GM12891 (cell line): ENCODE measurements around the gene ATXN1.

Experiments used
- DNase-seq: peaks from one replicate; pipeline ENCODE4 v3.0.0; 2011; ENCODE audit warnings: low spot score; ENCODE audit not compliant: insufficient read length
- FAIRE-seq: peaks from 2 replicates; lab custom pipeline; 2011; peaks lifted over from hg19 to GRCh38; lab: Jason Lieb, UNC
- PAX5 ChIP-seq: IDR thresholded peaks from 2 replicates; pipeline ENCODE4 v1.6.1; 2011; ENCODE audit warnings: low read length, moderate library complexity, mild to moderate bottlenecking; ENCODE audit not compliant: insufficient read depth, severe bottlenecking
- POLR2A ChIP-seq: IDR thresholded peaks from 2 replicates; pipeline ENCODE4 v1.6.1; 2011; ENCODE audit warnings: low read depth, low read length, control low read depth
- POLR2AphosphoS5 ChIP-seq: IDR thresholded peaks from 2 replicates; pipeline ENCODE4 v1.6.1; 2011; ENCODE audit warnings: low read depth, low read length, control low read depth
- POU2F2 ChIP-seq: IDR thresholded peaks from 2 replicates; pipeline ENCODE4 v1.6.1; 2011; ENCODE audit warnings: low read depth, mild to moderate bottlenecking, control low read depth, low read length, moderate library complexity
- SPI1 ChIP-seq: IDR thresholded peaks from 2 replicates; pipeline ENCODE4 v1.6.1; 2011; ENCODE audit warnings: low read depth, low read length, control low read depth
- TAF1 ChIP-seq: IDR thresholded peaks from 2 replicates; pipeline ENCODE4 v1.6.1; 2011; ENCODE audit warnings: low read depth, low read length, control low read depth

ATXN1 gene

DNA sequence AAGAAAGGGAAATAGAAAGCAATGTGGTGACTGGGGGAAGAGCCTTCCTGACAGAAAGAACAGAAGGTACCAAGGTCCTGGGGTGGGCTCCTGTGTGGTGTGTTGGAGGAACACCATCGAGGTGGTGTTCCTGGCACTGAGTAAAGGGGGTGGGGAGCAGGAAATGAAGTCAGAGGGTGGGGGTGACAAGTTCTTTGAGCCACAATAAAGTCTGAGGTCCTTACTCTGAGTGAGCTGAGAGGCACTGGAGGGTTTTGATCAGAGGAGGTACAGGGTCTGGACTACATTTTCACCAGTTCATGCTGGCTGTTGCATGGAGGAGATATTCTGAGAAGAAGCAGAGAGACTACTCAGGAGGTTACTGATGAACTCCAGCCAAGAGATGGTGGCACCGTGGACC lies 324.7 kb downstream of the ATXN1 start:
- TF ChIP-seq TAF1: no peak
- no peak for TF ChIP-seq POU2F2
- TF ChIP-seq SPI1: no peak
- TF ChIP-seq POLR2AphosphoS5: no peak
- TF ChIP-seq POLR2A: no peak
- no peak for TF ChIP-seq PAX5
- FAIRE-seq (no peak), DNase-seq (no peak)

DNA sequence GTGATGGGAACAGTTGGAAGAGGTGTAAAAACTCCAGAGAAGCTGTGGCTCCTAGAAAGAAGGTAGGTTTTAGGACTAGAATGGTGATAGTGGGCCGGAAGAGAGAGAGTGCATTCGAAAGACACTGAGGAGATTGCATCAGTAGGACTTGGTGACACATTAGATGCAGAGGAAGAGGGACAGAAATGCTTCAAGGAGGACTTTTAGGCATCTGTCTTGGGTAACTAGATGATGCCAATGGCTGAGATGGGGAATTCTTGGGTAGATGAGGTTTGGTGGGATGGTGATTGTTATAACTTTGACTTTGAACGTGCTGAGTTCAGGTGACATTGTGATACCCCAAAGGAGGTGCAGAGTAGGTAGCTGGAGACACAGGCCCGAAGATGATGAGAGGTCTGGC lies 326.4 kb downstream of the ATXN1 start:
- DNase-seq: no peak
- no peak for TF ChIP-seq PAX5
- no peak for TF ChIP-seq POLR2A
- TF ChIP-seq SPI1: no peak
- TF ChIP-seq TAF1: no peak
- no peak for TF ChIP-seq POLR2AphosphoS5
- no peak for TF ChIP-seq POU2F2
- FAIRE-seq: no peak

DNA sequence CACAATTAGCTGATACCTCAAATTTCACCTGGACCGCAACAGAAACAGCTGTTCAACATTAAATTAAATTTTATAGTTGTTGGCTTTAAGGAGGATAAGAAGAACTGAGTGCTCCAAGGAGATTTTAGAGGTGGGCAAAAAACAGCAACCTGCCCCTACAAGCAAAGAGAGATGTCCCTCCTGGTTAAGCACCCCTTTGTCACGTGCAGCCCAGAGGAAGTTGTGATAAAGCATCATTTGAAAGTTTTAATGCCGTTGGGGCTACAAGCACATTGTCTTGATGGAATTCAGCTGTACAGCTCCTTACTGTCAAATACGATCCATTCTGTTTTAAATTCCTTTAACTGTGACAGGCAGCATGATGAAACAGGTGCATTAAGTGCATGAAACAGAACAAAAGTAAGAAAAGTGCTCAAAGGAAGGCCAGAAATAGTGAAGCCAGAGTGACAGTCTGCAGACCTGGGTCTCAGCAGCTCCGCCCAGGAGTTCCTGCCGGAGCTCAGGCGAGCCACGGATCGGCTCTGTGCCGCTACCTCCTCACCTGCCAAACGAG lies 327.8 kb downstream of the ATXN1 start:
- DNase-seq (no peak), FAIRE-seq (no peak)
- TF ChIP-seq SPI1 (no peak), TAF1 (no peak), POU2F2 (no peak), PAX5 (no peak), POLR2A (no peak)

DNA sequence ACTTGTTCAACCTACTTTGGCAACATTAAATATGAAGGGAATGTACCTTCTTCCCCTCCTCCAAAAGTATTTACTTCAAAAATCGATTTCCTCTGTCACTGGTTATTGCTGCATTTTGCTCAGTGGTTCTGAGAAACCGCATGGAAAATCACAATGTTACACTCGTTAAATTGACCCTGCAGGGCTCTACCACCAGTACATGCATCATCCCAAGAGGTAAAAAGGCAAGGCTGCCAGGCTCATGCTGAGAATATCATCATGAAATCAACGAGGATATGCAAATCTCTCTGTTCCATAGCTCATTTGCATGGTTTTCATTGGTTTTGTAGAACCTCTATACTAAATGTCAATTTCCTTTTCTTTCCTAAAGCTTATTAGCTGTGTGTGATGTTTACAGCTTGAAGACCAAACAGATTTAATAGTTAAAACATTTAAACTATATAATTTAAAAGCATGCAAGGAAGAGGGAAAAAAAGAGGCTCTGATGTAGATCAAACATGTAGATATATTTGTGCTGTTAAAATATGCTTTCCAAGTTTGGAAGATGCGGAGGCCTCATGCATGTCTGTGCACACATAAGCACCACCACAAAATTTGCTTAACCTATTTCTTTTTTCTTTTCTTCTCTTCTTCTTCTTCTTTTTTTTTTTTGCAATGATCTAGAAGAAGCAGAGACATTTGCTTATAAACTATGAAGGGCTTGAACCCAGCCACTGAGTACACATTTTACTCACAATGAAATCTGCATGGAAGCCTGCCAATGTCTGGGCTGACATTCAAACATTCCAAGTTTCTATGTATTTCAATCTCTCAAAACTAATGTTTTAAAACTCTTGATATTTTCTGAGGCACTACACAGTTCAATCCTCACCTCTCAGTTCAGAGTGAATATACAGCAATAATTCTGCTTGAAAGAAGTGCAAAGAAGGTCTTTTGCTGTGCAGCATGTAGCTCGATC lies 328.9 kb downstream of the ATXN1 start:
- FAIRE-seq (peak; percentile 48), DNase-seq (no peak)
- TF ChIP-seq PAX5 (no peak), POU2F2 (peak; percentile 80)

DNA sequence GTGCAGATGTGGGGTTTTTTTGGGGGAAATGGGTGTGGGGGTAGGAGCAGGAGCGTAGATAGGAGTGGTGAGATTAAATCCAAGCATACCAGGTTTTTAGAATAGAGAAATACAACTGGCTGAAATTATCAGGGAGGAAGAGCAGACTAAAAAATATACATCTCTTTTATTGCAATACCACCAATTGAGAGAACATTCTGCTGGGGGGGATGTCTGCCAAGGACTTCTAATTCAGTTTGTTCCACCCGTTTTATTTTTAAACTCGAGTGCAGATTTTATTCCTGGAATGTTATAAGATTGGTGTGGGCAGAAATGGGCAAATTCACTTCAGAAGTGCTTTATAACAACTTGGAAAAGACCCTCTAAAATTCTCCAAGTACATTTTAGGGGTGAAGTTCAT lies 330.2 kb downstream of the ATXN1 start:
- TF ChIP-seq TAF1 (no peak), POU2F2 (no peak), SPI1 (no peak)
- FAIRE-seq (no peak), DNase-seq (no peak)

DNA sequence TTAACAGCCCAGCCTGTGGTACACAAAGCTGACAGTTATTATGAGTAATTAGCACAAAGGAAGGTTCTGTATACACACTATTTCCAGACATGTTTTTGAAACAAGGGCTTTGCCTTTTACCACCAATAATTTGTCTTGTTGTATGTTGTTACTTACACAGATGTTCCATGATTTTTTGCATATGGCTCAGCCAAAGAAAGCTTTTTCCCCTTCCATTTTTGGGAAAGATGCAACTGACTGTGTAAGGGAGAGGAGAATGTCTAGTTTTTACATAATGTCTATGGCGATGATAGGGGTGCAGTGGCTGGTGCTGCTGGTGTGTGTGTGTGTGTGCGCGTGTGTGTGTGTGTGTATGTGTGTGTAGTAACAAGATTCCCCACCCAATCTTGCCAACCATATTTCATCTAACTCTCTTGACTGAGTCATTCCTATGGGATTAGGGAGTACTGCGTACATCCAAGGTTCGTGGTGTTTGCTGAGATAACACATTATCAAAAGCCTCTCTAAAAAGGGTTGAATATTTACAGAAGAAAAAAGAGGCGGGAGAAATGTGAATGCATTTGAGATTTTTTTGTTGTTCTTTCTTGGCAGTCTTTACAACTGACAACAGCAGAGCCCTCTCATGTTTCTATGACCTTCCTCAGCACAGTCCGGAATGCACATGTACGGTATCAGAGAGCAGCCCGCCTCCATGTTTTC lies 330.7 kb downstream of the ATXN1 start:
- FAIRE-seq (no peak), DNase-seq (no peak)
- TF ChIP-seq POLR2A (no peak), PAX5 (no peak), TAF1 (no peak)

DNA sequence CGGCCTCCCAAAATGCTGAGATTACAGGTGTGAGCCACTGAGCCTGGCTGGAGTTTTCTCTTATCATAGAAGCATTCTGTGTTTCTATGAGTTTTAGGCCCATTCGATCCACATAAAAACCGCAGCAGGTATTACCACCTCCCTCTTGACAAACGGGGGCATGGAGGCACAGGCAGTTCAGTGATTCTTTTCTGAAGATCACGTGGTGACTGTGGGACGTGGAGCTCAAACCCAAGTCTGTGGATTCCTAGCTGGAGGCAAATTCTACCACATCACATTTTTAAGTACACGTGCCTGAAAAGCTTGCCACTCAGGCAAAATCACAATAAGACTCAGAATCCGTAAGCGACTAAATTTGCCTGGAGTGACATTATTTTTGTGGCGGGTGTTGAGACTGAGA lies 331.6 kb downstream of the ATXN1 start:
- TF ChIP-seq POLR2AphosphoS5 (no peak), POU2F2 (no peak), PAX5 (no peak), TAF1 (no peak), POLR2A (no peak), SPI1 (no peak)
- DNase-seq (no peak), FAIRE-seq (no peak)

DNA sequence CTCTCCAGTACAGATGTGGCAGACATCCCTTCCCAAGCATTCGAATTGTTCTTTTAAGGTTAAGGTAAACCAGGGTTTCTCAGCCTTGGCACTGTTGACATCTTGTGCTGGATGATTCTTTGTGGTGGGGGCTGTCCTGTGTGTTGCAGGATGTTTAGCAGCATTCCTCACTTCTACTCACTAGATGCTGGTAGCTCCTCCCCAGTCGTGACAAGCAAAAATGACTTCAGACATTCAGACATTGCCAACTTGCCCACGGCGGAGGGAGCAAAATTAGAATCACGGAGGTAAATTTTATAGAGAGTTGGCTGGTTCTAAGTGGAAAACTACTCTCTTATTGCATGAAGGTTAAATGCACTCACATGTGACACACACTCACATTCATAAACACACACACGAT lies 334.1 kb downstream of the ATXN1 start:
- TF ChIP-seq PAX5 (no peak), TAF1 (no peak), POU2F2 (no peak), SPI1 (no peak), POLR2A (no peak), POLR2AphosphoS5 (no peak)
- DNase-seq (no peak), FAIRE-seq (no peak)

DNA sequence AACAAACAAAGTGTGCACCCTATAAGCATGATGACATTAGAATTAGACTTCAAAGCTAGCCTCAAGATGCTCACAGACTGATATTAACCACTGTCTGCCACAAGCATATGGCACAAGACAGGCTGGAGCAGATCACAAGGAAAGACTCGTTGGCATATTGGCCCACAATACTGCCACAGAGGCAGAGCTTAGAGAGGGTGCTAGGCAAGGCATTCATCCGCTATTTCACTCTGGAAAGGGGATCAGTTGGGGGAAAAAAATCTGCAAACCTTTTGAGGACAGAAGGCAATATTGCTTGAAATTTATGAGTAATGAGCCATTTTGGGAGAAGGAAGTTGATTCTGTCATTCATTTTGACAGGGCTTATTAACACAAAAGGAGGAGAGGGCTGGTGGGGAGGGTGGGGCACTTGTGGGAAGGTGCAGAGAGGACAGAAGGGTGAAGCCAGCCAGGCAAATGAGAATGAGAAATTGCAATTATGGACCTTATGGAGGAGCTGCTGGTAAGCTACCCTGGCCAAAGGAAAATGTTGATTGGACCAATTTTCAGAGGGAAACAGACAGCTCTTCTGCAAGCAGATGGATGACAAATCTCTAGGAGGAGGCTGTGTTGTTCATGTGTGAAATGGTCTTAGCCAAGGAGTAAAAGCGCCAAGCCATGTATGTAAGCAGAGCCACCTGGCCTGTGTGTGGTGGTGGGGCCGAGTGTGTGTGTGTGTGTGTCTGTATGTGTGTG lies 335.2 kb downstream of the ATXN1 start:
- DNase-seq (no peak), FAIRE-seq (peak; percentile 69)
- TF ChIP-seq POLR2AphosphoS5: no peak
- TF ChIP-seq TAF1: no peak
- no peak for TF ChIP-seq SPI1
- TF ChIP-seq POLR2A: no peak
- TF ChIP-seq PAX5: no peak
- no peak for TF ChIP-seq POU2F2
